Cardiac fibroblast (primary cell): ENCODE data around the gene DPH6.
A peak's percentile ranks its signal among the peaks of the same experiment; 100 is the strongest.

Source experiments
- DNase-seq, 2 donors: peaks; one replicate each; pipeline versions ENCODE4 v3.0.0 to v3.0.0-alpha.2; 2010; ENCODE audit warnings: low read depth in 2 of 2
- H3K4me3 ChIP-seq, 2 donors: replicated peaks in 1 of 2; 1 replicate in 1 of 2; 2 replicates in 1 of 2; pipeline ENCODE4 v1.5.1; 2011; ENCODE audit warnings: low read depth in 2 of 2, low read length in 2 of 2, mild to moderate bottlenecking in 2 of 2, moderate library complexity in 1 of 2
- CTCF ChIP-seq: IDR thresholded peaks from one replicate; pipeline ENCODE4 v1.5.1; 2011; ENCODE audit warnings: low read depth, mild to moderate bottlenecking, low read length, inconsistent platforms

Gene DPH6

GRCh38 chr15:35465783-35466182 is 80.2 kb downstream of the DPH6 start:
- no peak for DNase-seq
- H3K4me3 ChIP-seq: no peak overlapping the region
- no peak for TF ChIP-seq CTCF

GRCh38 chr15:35460616-35461015 is 85.3 kb downstream of the DPH6 start:
- no peak for DNase-seq
- TF ChIP-seq CTCF: no peak
- no peak overlapping the region for H3K4me3 ChIP-seq

GRCh38 chr15:35458176-35458856 is 87.6 kb downstream of the DPH6 start:
- H3K4me3 ChIP-seq: no peak overlapping the region
- no peak for TF ChIP-seq CTCF
- DNase-seq: peak in 1 of 2 donors; percentile 62

GRCh38 chr15:35455201-35455600 is 90.8 kb downstream of the DPH6 start:
- no peak for DNase-seq
- no peak overlapping the region for H3K4me3 ChIP-seq
- TF ChIP-seq CTCF: no peak

- TF ChIP-seq CTCF: no peak
- H3K4me3 ChIP-seq: no peak overlapping the region
- DNase-seq: peak; percentile 33 to 77
Measured at GRCh38 chr15:35450492-35450891, 95.5 kb downstream of the DPH6 start.

GRCh38 chr15:35448294-35448693 is 97.7 kb downstream of the DPH6 start:
- H3K4me3 ChIP-seq: no peak overlapping the region
- peak in 1 of 2 donors; percentile 37 for DNase-seq
- no peak for TF ChIP-seq CTCF

- H3K4me3 ChIP-seq: no peak overlapping the region
- peak in 1 of 2 donors; percentile 42 for DNase-seq
- TF ChIP-seq CTCF: no peak
Measured at GRCh38 chr15:35445891-35446290, 100.1 kb downstream of the DPH6 start.
